ENCODE results near the gene FOXP3. TPM values are rescaled to one million over a fixed set of nuclear protein-coding genes. Genes with fewer than 3 reads are reported as not detected.

Gene FOXP3
- total RNA-seq, 1 experiment from 2014 or later, result 0.15 TPM

GRCh38 chrX:49247346-49247745 is 17.2 kb downstream of the FOXP3 start:
- RAD21 ChIA-PET (ENCODE audit: low non-redundant PET in 1 of 2, low total read pairs in 2 of 2, uncharacterized antibody in 2 of 2, unreplicated experiment in 2 of 2), result no interaction called here
- Histone ChIP-seq H3K27me3 (ENCODE audit: insufficient read depth, low read length) (no peaks in the 10 kb centered on the region), H3K36me3 (ENCODE audit: control insufficient read depth in 1 of 2, insufficient read depth in 2 of 2, low read length in 2 of 2) (no peaks in the 10 kb centered on the region), H3K4me1 (ENCODE audit: control insufficient read depth in 1 of 2, insufficient read depth in 2 of 2, low read length in 2 of 2) (peaks cover 0 to 7% of the 10 kb centered on the region in 2 experiments; a peak in 1 of 4 replicates), H3K9me2 (ENCODE audit: insufficient read depth) (no peaks in the 10 kb centered on the region), H3K27ac (ENCODE audit: low read depth, low read length) (no peak overlapping the region), H3K9ac (ENCODE audit: low read length) (no peak overlapping the region), H3K9me3 (ENCODE audit: control insufficient read depth in 1 of 2, insufficient read depth in 1 of 2, low read depth in 1 of 2, low read length in 2 of 2) (no peaks in the 10 kb centered on the region), H3K79me2 (ENCODE audit: insufficient read depth, low read length) (no peaks in the 10 kb centered on the region), H3K4me3 (replicated peaks in 1 of 2; ENCODE audit: low read depth in 1 of 2, low read length in 2 of 2) (no peak overlapping the region), H4K20me1 (ENCODE audit: insufficient read depth) (no peaks in the 10 kb centered on the region), H3K4me2 (ENCODE audit: low read length) (no peak overlapping the region), H2AFZ (ENCODE audit: low read depth, low read length, poor library complexity, severe bottlenecking) (no peak overlapping the region)
- BruUV-seq (replicated peaks), result no TSS peak
- CTCF ChIA-PET, result no interaction called here
- intact Hi-C loops (cut with micrococcal nuclease), result no loop called here
- ATAC-seq (no peak), DNase-seq (ENCODE audit: low read depth, low spot score) (no peak)
- TF ChIP-seq CEBPB (IDR thresholded peaks at IDR 0.05; ENCODE audit: low read depth) (no peak), POLR2A (IDR thresholded peaks at IDR 0.05; ENCODE audit: borderline replicate concordance, extremely low read depth, insufficient read depth, insufficient read length) (no peak), YY1 (IDR thresholded peaks at IDR 0.05; ENCODE audit: extremely low read depth, insufficient replicate concordance, low read depth, low read length) (no peak), JUND (IDR thresholded peaks at IDR 0.05) (no peak), CTCF (IDR thresholded peaks at IDR 0.05 in 2 of 3, conservative IDR thresholded peaks at IDR 0.05 in 1 of 3; ENCODE audit: borderline replicate concordance in 1 of 3, insufficient read depth in 1 of 3, low read depth in 2 of 3, low read length in 2 of 3) (no peak), RAD21 (IDR thresholded peaks at IDR 0.05; ENCODE audit: low read depth) (no peak), FOSL1 (IDR thresholded peaks at IDR 0.05; ENCODE audit: low read depth) (no peak), EZH2phosphoT487 (IDR thresholded peaks at IDR 0.05; ENCODE audit: borderline replicate concordance) (no peak), ELF1 (IDR thresholded peaks at IDR 0.05; ENCODE audit: borderline replicate concordance, low read depth) (no peak), SRF (IDR thresholded peaks at IDR 0.05; ENCODE audit: low read depth) (no peak), ZFX (IDR thresholded peaks at IDR 0.05) (no peak), EZH2 (IDR thresholded peaks at IDR 0.05) (no peak), POLR2AphosphoS5 (IDR thresholded peaks at IDR 0.05; ENCODE audit: low read depth, low read length) (no peak), MAX (IDR thresholded peaks at IDR 0.05) (no peak)
- POLR2A ChIA-PET, result no interaction called here

Measured in HCT116 (cell line).